Occipital lobe (tissue), 2 donors: ENCODE results near the gene PLEKHH3. TPM values are rescaled to one million over a fixed set of nuclear protein-coding genes. Genes with fewer than 3 reads are reported as not detected.

Experiments used
- DNase-seq: peaks from one replicate; lab custom pipeline; 2025; lab: John Stamatoyannopoulos, UW
- total RNA-seq: library from RNA; depleted of rRNA; stranded (reverse); fragments of >200 nt; gene quantifications from one replicate; pipeline ENCODE4 v1.2.3, GENCODE V29; 2014

Gene PLEKHH3
- total RNA-seq, 1 donor from 2014 or later = 2.8 TPM

- no peak for DNase-seq
Measured at GRCh38 chr17:42687707-42688320, 11.0 kb upstream of the PLEKHH3 start.

- no peak for DNase-seq
Measured at GRCh38 chr17:42686520-42687128, 9.8 kb upstream of the PLEKHH3 start.

DNA sequence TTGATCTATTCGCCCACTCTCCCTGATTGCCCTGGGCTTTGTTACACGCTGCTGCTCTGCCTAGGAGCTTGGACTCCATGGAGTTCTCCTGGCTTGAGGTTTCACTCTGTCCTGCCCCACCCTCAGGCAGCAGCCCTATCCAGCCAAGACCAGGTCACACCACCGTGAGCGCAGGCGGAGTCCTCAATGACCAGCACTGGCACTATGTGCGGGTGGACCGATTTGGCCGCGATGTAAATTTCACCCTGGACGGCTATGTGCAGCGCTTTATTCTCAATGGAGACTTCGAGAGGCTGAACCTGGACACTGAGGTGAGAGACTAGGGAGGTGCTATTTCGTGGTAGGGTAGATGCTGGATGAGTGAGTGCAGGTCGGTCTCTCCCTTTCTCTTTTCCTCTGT, 9.0 kb upstream of the PLEKHH3 start:
- DNase-seq = no peak

DNA sequence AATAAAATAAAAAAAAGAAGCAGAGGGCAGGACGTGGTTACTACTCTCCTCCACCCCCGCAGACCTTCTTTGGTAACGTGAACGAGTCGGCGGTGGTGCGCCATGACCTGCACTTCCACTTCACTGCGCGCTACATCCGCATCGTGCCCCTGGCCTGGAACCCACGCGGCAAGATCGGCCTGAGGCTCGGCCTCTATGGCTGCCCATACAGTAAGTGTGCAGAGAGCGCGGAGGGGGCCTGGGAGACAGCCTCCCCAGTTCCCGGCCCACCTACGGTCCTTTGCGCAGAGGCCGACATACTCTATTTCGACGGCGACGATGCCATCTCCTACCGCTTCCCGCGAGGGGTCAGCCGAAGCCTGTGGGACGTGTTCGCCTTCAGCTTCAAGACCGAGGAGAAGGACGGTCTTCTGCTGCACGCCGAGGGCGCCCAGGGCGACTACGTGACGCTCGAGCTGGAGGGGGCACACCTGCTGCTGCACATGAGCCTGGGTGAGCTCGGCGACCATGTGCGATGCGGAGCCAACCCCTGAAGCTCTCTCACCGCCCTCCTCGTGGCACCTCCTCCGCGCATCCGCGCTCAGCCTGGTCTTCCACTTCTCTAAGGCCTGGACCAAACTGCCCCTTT, 8.2 kb upstream of the PLEKHH3 start:
- no peak for DNase-seq

- DNase-seq = peak; percentile 50
Measured at GRCh38 chr17:42683407-42684034, 6.7 kb upstream of the PLEKHH3 start.

DNA sequence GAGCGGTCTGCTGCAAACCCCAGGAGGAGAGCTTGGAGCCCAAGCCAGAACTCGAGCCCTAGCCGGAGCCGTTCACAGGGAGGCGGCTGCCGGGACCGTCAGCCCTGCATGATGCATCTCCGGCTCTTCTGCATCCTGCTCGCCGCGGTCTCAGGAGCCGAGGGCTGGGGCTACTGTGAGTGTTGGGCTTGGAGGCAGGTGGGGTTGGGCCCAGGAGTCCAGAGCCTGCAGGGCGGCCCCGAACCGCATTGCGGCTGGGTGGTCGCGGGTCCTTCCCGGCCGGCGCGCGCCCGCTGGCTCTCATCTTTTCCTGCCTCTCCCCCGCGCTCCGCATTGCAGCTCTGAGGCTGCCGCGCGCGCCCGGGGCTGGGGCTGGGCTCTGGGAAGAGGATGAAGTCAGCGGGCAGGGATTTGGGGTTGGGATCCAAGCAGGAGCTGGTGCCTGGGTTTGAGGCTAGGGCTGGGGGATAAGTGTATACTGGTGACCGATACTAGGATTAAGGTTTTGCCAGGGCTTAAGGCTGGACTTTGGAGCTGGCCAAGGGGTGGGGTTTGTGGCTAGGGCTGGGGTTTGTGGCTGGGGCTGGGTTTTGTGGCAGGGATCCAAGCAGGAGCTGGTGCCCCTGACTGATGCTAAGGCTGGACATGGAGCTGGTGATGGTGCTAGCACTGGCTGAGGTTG, 6.1 kb upstream of the PLEKHH3 start:
- DNase-seq = peak; percentile 55

GRCh38 chr17:42681976-42682721, 5.4 kb upstream of the PLEKHH3 start, which contains the start of gene CNTNAP1:
TSS of gene CNTNAP1 (plus strand) at chr17:42682531. CDS start at chr17:42682830, 299 bp downstream.
- DNase-seq = peak; percentile 64

GRCh38 chr17:42680331-42680808, 3.6 kb upstream of the PLEKHH3 start:
- DNase-seq = no peak

DNA sequence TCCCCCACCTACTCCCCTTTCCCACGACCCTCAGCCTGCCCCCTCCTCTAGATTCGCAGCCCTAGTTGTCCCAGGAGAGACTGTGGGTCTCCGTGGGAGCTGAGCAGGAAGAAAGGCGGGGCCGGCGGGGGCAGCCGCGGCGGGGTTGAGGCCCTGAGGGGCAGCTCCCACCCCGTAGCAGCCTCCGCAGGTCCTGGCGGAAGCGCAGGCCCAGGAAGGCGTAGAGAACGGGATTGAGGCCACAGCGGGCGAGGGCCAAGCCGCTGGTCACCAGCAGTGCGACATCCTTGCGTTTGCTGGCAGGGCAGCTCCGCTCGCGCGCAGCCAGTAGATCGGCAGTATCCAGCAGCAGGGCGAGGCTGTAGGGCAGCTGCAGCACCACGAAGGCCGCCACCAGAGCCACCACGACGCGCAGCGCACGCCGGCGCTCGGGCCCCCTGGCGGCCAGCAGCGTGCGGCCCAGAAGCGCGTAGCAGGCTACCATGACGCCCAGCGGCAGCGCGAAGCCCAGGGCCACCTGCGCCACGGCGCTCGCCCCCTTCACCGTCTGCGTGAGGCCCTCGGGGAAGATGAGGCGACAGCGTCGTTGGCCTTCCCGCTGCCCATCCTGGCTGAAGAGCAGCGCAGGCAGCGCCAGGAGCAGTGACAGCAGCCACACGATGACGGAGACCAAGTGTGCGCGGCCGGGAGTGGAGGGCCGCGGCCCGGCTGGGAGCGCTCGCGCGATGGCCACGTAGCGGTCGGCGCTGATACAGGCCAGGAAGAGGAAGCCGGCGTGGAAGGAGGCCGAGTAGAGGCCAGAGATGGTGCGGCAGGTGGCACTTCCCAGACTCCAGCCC, 2.9 kb upstream of the PLEKHH3 start:
- DNase-seq = peak; percentile 57

DNA sequence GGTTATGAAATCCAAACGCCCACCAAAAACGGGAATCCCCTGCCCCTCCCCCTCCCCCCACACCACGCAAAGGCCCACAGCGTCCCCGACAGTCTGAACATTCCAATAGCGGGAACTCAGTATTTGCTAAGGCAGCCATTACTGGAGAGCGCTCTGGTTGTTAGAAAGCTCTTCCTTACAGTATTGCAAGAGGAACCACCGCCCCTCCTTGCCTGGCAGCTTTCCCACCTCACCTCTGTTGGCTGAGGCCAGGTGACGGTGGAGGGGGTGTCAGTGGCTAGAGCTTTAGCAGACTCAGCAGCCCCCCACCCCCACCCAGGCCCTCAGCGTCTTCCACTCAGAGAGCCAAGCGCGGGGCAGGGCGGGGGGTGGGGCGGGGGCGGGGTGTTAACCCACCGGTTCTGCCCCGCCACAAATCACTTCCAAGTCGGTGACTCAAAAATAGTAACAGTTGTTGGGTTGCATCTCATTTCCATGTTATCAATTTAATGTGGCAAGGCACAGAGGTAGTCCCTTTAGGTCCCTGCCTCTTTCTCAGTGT, 2.2 kb upstream of the PLEKHH3 start:
- no peak for DNase-seq

DNA sequence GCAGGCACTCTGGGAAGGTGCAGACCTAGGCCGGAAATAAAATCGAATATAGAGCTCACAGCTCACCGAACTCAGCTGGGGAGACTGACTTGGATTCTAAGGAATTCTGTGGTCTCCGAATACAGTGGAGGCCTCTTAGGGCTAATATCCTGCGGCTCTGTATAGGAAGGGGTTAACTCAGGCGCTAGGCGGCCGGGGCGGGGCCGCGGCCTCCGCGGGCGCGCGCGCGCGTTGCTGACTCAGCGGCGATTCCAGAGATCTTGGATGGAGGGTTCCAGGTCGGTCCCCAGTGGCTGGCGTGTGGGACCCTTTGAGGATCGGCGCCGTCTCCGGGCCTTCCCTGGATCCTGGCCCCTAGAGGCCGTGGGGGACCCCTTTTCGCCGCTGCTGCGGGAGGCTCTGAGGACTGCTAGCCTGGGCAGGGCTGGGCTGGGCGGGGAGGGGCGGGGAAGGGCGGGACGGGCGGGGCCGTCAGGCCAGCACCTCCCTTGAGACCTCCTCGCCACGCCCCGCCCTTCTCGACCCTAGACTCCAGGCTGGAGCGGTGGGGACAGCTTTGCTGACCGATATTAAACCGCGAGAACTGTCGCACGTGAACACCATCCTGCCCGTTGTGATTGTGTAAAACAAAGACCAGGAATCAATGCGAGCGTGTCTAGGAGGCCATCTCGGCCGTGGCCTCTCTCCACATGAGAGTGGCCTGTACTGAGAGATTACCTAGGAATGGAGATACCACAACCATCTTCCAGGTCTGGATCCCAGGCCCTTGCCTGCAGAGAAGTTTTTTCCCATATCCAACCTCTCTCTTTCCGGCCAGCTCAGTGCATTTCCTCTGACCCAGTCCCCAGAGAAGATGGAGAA, 1.4 kb upstream of the PLEKHH3 start:
- peak; percentile 78 for DNase-seq

GRCh38 chr17:42677012-42677857, 441 bp upstream of the PLEKHH3 start:
- peak; percentile 100 for DNase-seq

GRCh38 chr17:42675965-42676423, 800 bp downstream of the PLEKHH3 start:
- no peak for DNase-seq

DNA sequence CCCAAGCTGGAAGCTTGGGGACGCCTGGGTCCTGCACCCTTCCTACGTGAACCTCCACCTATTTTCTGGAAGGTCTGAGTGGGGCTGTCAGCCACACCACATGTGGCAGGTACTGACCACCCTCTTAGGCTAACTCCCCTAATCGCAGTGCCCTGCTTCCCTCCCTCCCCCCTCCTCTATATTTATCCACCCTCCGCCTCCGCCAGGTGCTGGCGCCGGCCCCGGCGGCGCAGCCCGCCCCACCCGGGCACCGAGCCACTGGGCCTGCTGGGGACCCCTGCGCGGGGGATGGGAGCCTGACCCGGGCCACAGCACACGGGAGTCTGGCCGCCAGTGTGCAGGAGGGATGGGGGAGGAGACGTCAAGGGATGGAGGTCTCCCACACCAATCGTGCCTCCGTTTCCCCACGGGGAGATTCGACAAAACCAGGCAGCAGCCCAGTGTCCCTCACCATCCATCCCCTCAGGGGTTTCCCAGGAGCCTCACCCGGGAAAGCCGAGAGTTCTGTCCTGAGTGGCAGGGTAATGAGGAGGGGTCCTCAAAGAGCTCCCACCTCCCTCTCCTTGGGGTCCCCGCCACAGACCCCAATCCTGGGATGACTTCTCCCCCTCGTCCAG, 1.3 kb downstream of the PLEKHH3 start:
- no peak for DNase-seq

GRCh38 chr17:42674755-42675347, 1.9 kb downstream of the PLEKHH3 start:
- DNase-seq = no peak

GRCh38 chr17:42673885-42674754, 2.7 kb downstream of the PLEKHH3 start:
- no peak for DNase-seq
